HG03064 (cell line): ENCODE measurements around the gene GRIK2.

Experiments used
- ATAC-seq: cut with Tn5 transposase; IDR thresholded peaks from one replicate; pipeline ENCODE4 v1.9.1; 2021; ENCODE audit warnings: low read depth; ENCODE audit not compliant: unreplicated experiment

Gene GRIK2

GRCh38 chr6:101399616-101400162 is 6.2 kb downstream of the GRIK2 start:
- ATAC-seq, result no peak

DNA sequence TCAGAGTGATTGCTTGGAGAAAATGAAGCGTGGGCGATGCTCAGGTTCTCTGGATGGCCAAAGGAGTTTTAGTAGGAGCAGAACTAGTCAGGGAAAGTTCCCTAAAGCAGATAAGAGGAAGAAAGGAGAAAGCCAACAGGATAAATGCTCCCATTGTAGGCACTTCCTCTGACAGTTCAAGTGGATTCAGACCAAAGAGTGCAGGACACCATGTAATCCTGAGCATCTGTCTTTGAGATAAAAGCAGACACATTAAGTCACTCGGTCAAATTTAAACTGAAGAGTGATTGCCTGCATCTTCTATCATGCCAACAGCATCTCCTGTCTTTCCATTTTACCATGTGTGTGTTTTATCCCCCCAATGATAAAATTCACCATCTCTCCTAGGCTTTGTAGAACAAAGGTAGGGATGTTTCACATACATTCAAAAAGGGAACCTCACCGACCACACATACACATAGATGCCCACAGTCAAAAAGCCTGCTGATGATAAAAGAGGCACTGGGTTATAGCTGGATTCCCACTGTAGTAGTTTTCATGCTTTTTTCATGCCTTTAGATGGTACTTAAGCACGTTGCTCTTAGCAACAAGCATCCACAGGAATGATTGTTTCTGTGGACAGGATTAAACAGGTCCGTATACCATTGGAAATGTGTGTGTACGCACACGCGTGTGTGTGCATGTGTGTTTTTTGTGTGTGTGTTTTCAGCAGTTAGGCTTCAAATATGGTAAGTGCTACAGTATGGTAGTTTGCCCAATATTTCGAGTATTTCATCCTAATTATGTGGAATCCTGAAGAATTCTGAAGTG is 7.0 kb downstream of the GRIK2 start:
- ATAC-seq, result no peak

GRCh38 chr6:101401171-101401570 is 7.7 kb downstream of the GRIK2 start:
- ATAC-seq, result no peak

- no peak for ATAC-seq
These were observed 8.5 kb downstream of the GRIK2 start for GRCh38 chr6:101401792-101402621.

DNA sequence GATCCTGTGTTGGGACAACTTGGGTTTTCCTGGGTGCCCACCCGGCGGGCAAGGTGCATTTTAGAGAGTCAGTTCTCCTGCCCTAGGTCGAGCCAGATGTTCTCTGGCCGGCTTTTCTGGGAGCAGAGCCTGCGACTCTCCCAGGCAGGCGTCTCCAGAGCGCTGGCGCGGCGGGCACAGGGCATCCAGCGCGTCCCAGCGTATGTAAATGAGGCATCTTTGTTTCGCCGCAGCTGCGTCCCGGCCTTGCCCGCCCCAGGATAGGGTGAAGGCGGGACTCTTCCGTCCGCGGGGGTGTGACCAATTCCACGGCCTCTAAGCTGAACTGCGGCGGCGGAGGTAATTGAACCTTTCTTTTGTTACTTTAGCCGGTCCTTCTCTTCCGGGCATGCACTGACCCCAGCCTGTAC is 9.1 kb downstream of the GRIK2 start:
- ATAC-seq, result no peak

DNA sequence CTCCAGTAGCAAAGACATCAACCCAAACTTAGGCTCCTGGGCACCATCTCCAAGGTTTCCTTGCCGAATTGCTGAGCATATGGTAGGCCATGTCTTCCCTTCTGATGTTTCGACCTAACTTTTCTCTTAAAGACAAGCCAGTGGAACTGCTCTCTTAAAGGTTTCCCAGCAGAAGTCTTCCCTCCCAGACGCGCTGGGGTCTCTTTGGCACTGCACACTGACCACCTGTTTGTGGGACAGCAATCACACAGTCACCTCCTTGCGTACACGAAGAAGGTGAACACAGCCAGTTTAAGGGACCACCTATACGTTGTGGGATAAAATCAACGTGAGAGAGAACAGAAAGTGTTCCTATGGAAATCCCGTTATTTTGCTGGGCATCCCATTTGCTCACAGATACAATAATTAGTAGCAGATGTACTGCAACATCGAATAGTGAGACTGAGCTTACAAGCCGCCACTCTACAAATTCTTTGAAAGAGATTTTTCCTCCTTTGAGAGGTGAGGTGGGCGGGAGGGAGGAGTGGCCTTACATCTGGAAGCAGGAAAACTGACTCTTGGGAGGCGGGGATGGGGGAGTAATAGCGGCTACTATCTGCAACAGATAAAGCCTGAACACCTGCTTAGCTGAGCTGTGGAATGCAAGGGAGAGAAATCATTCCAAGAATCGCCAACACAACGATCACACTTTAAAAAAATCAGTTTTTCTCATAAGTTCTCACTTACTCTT is 9.9 kb downstream of the GRIK2 start:
- ATAC-seq, result no peak

DNA sequence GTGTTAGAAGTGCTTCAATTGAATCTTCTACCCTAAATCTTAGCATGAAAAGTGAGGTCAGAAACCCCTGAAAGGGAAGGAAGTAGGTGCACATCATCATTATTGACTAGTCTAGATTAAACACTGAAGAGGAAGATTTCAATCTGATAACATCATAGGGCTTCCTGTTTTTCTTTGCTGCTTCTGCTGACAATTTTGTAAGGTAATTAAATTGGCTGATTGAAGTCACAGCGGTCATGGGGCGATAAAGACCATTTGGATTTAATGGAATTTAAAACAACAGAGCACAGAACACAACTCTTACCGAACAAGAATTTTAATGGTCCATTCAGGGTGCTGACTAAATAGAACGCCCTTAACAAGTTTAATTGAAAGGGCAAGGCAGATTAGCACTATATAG is 11.3 kb downstream of the GRIK2 start:
- ATAC-seq, result no peak

DNA sequence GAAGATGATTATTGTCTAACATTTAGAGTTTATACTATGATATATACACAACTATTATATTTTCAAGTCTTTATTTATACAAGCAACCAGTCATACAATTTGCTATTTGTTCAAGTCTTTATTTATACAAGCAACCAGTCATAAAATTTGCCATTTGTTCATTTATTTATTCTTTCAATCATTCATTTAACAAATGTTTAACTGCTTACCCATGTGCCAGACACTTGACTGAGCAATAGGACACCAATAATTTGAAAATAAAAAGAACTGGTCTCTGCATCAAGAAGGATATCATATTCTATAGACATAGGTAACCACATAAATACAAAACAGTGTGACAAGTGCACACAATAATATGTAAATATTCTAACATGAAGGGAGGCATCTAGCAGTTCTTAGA is 20.3 kb downstream of the GRIK2 start:
- ATAC-seq, result no peak

DNA sequence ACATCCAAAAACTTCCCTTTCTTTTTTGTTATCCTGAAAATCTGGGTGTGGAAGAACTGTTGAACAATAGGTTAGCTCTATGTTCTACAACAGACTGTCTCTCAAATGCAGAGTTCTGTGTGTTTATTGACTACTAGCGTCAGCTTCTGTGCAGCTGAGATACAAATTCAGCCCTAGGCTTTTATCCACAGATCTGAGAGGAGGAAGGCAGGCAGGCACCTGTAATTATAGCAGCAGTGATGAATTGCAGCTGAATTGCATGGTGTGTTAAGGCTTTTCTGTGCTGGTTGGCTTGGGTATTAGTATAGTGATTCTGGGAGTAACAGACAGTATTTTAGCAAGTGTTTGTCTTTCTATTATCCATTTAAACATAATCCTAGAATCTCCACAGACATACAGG is 24.4 kb downstream of the GRIK2 start:
- ATAC-seq, result no peak

GRCh38 chr6:101422251-101422650 is 28.7 kb downstream of the GRIK2 start:
- ATAC-seq, result no peak

DNA sequence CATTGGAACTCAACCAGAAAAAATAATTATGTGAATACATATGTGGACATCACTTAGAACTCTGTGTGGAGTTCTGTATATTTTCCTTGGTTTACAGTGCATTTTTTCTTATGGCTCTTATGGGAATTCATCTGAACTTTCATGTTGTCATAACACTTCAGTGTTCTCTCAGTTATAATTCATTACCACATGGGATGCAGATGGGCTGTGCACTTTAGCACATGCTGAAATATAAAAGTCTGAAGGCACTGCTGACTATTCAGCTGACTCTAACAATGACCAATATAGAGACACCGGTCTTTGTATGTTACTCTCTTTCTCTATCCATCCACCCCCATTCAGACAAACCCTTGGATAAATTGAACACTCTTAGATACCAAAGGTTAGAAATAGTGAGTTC is 29.3 kb downstream of the GRIK2 start:
- ATAC-seq, result no peak

GRCh38 chr6:101429270-101429669 is 35.8 kb downstream of the GRIK2 start:
- ATAC-seq, result no peak

- no peak for ATAC-seq
These were observed 36.3 kb downstream of the GRIK2 start for GRCh38 chr6:101429845-101430244.

DNA sequence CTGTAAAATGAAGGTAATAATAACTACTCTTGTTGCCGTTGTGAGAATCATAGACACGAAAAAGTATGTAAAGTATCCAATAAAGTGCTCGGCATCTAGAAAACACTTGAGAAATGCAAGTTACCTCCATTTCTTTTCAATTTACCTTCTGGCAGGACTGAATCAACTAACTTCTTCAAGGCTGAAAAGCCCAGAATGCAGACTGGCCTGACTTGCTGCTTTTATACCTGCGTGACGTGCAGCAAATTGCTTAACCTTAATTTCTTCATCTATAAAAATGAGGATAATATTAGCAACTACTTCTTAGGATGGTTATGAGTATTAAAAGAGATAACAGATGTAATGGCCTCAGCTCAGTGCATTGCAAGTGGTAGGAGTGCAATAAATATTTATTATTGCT is 39.6 kb downstream of the GRIK2 start:
- ATAC-seq, result no peak

GRCh38 chr6:101434601-101435000 is 41.1 kb downstream of the GRIK2 start:
- ATAC-seq, result no peak

GRCh38 chr6:101435038-101435437 is 41.5 kb downstream of the GRIK2 start:
- no peak for ATAC-seq

GRCh38 chr6:101439790-101440189 is 46.3 kb downstream of the GRIK2 start:
- no peak for ATAC-seq

DNA sequence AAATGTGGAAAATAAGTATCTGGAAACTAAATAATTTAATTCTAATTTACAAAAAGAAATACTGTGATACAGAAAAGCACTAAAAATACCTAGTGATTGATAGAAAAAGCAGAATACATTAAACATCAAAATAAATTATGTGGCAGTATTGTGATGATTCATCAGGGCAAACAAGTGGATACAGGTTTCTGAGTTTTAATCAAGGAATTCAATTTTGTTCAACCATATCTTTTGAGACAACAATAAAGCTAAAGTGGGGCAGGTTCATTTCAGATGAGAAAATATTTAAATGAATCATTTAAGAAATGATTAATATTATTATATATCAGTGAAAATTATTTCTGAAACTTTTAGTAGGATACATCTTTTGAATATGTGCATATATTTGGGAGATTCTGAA is 49.8 kb downstream of the GRIK2 start:
- ATAC-seq, result no peak

GRCh38 chr6:101444717-101445116 is 51.2 kb downstream of the GRIK2 start:
- no peak for ATAC-seq

DNA sequence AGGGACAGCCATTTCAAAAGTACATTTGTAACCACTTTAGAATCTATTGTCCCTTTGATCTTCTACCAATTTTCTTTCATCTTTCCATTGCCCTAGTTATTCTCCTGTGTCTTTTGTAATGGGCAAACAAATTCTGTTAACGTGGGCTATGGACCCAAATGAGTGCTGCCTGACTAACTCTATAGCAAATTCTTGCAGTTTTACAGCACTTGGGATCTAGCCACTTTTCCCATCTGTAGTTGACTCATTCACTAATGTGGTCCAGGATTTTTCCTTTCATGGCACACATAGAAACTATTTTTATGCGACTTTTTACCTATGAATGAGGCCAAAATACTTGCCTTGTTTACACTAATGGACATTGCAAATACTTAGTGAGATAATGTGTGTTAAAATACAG is 52.0 kb downstream of the GRIK2 start:
- no peak for ATAC-seq

- ATAC-seq, result no peak
These were observed 57.4 kb downstream of the GRIK2 start for GRCh38 chr6:101450901-101451300.
